ENCODE results near the gene GSN.

Gene GSN

GRCh38 chr9:121309833-121310425 lies 42.0 kb downstream of the GSN start:
- DNase-seq, result no peak
- H3K27me3 ChIP-seq, result no peaks in the 10 kb centered on the region
- H3K9me3 ChIP-seq, result no peaks in the 10 kb centered on the region
- H3K4me1 ChIP-seq, result peaks cover 0 to 50% (median 19%) of the 10 kb centered on the region in 4 donors
- no peak for TF ChIP-seq CTCF (IDR thresholded peaks at IDR 0.05)
- intact Hi-C loops (cut with DNase I; ENCODE audit: low total_unique reads), result loop anchor here (5.0 kb wide), 1 partner anchor 88 kb away; no protein-coding TSS in a partner anchor
- peaks cover 87 to 98% (median 93%) of the 10 kb centered on the region in 3 donors for H3K36me3 ChIP-seq
- H3K4me3 ChIP-seq, result no peak overlapping the region
- peak overlapping the region; percentile 43 to 92 for H3K27ac ChIP-seq

GRCh38 chr9:121310571-121310970 lies 42.6 kb downstream of the GSN start:
- Histone ChIP-seq H3K27me3 (no peaks in the 10 kb centered on the region), H3K27ac (no peak overlapping the region), H3K4me1 (peaks cover 0 to 50% (median 15%) of the 10 kb centered on the region in 4 donors), H3K9me3 (no peaks in the 10 kb centered on the region), H3K4me3 (no peak overlapping the region), H3K36me3 (peaks cover 88 to 98% (median 93%) of the 10 kb centered on the region in 3 donors)
- peak in 1 of 2 donors; percentile 62 for DNase-seq
- TF ChIP-seq CTCF (IDR thresholded peaks at IDR 0.05), result no peak
- intact Hi-C loops (cut with DNase I; ENCODE audit: low total_unique reads), result no loop called here

GRCh38 chr9:121312169-121312568 lies 44.2 kb downstream of the GSN start:
- no peaks in the 10 kb centered on the region for H3K9me3 ChIP-seq
- no peak overlapping the region for H3K4me3 ChIP-seq
- H3K27ac ChIP-seq, result peak overlapping the region in 1 of 2 donors; percentile 29
- intact Hi-C loops (cut with DNase I; ENCODE audit: low total_unique reads), result no loop called here
- TF ChIP-seq CTCF (IDR thresholded peaks at IDR 0.05), result no peak
- no peaks in the 10 kb centered on the region for H3K27me3 ChIP-seq
- DNase-seq, result peak in 1 of 2 donors; percentile 59
- peaks cover 92 to 99% (median 98%) of the 10 kb centered on the region in 3 donors for H3K36me3 ChIP-seq
- H3K4me1 ChIP-seq, result peaks cover 0 to 52% (median 10%) of the 10 kb centered on the region in 4 donors

- H3K4me3 ChIP-seq, result no peak overlapping the region
- peak in 1 of 2 donors; percentile 61 for DNase-seq
- intact Hi-C loops (cut with DNase I; ENCODE audit: low total_unique reads), result no loop called here
- H3K9me3 ChIP-seq, result no peaks in the 10 kb centered on the region
- no peaks in the 10 kb centered on the region for H3K27me3 ChIP-seq
- H3K27ac ChIP-seq, result peak overlapping the region; percentile 26 to 29
- peaks cover 0 to 57% (median 22%) of the 10 kb centered on the region in 4 donors for H3K4me1 ChIP-seq
- TF ChIP-seq CTCF (IDR thresholded peaks at IDR 0.05), result no peak
- H3K36me3 ChIP-seq, result peaks cover 92 to 99% (median 97%) of the 10 kb centered on the region in 3 donors
Measured at GRCh38 chr9:121313458-121314152, 45.6 kb downstream of the GSN start.

- Histone ChIP-seq H3K4me1 (peaks cover 0 to 75% (median 40%) of the 10 kb centered on the region in 4 donors), H3K27ac (peak overlapping the region; percentile 92 to 95), H3K4me3 (no peak overlapping the region), H3K9me3 (no peaks in the 10 kb centered on the region), H3K36me3 (peaks cover 92 to 99% (median 95%) of the 10 kb centered on the region in 3 donors), H3K27me3 (no peaks in the 10 kb centered on the region)
- DNase-seq, result peak; percentile 20 to 57
- intact Hi-C loops (cut with DNase I; ENCODE audit: low total_unique reads), result loop anchor here (5.0 kb wide), 2 partner anchors 39 to 104 kb away; no protein-coding TSS in a partner anchor
- TF ChIP-seq CTCF (IDR thresholded peaks at IDR 0.05), result no peak
Measured at GRCh38 chr9:121316378-121316777, 48.4 kb downstream of the GSN start.
